Astrocyte (in vitro differentiated cells and primary cell): ENCODE data around the gene NFATC4. TPM values are rescaled to one million over a fixed set of nuclear protein-coding genes. Genes with fewer than 3 reads are reported as not detected.

Experiments used
- DNase-seq: peaks from one replicate; pipeline ENCODE4 v3.0.0-alpha.2; 2010; ENCODE audit warnings: low read depth
- FAIRE-seq: peaks from 2 replicates; lab custom pipeline; 2011; peaks lifted over from hg19 to GRCh38; lab: Jason Lieb, UNC
- H2AFZ ChIP-seq: 2 replicates; pipeline ENCODE4 v1.6.0; 2012; ENCODE audit warnings: low read depth, low read length, inconsistent platforms
- H3K27ac ChIP-seq: 2 replicates; pipeline ENCODE4 v1.5.1; 2011; ENCODE audit warnings: low read depth, low read length, inconsistent platforms
- H3K27me3 ChIP-seq: 2 replicates; pipeline ENCODE4 v1.6.0; 2011; ENCODE audit warnings: low read length, inconsistent platforms; ENCODE audit not compliant: insufficient read depth
- H3K36me3 ChIP-seq: 2 replicates; pipeline ENCODE4 v1.5.1; 2011; ENCODE audit warnings: low read length, inconsistent platforms; ENCODE audit not compliant: insufficient read depth
- H3K4me1 ChIP-seq: 2 replicates; pipeline ENCODE4 v1.5.1; 2011; ENCODE audit warnings: low read length, inconsistent platforms; ENCODE audit not compliant: insufficient read depth
- H3K4me2 ChIP-seq: 2 replicates; pipeline ENCODE4 v1.6.0; 2012; ENCODE audit warnings: low read length, inconsistent platforms
- H3K4me3 ChIP-seq: 2 replicates; pipeline ENCODE4 v1.5.1; 2011; ENCODE audit warnings: low read depth, mild to moderate bottlenecking, low read length, inconsistent platforms; ENCODE audit not compliant: insufficient read depth
- H3K79me2 ChIP-seq: 2 replicates; pipeline ENCODE4 v1.6.0; 2012; ENCODE audit warnings: mild to moderate bottlenecking, low read length, inconsistent platforms; ENCODE audit not compliant: insufficient read depth
- H3K9ac ChIP-seq: 2 replicates; pipeline ENCODE4 v1.6.0; 2012; ENCODE audit warnings: mild to moderate bottlenecking, low read length, inconsistent platforms
- H3K9me3 ChIP-seq: 2 replicates; pipeline ENCODE4 v1.5.1; 2012; ENCODE audit warnings: low read depth, mild to moderate bottlenecking, low read length, inconsistent platforms; ENCODE audit not compliant: insufficient read depth
- H4K20me1 ChIP-seq: 2 replicates; pipeline ENCODE4 v1.6.0; 2012; ENCODE audit warnings: low read length, inconsistent platforms; ENCODE audit not compliant: insufficient read depth
- H3K27ac Mint-ChIP-seq: one replicate; pipeline ENCODE4 v1.8.0; 2021; ENCODE audit warnings: mild to moderate bottlenecking, mixed read lengths; ENCODE audit not compliant: unreplicated experiment
- H3K27me3 Mint-ChIP-seq: one replicate; pipeline ENCODE4 v1.8.0; 2021; ENCODE audit warnings: low read depth, mixed read lengths; ENCODE audit not compliant: unreplicated experiment
- H3K36me3 Mint-ChIP-seq: one replicate; pipeline ENCODE4 v1.8.0; 2021; ENCODE audit warnings: low read depth, mixed read lengths; ENCODE audit not compliant: unreplicated experiment
- H3K4me1 Mint-ChIP-seq: one replicate; pipeline ENCODE4 v1.8.0; 2021; ENCODE audit warnings: low read depth, mixed read lengths; ENCODE audit not compliant: unreplicated experiment
- H3K4me3 Mint-ChIP-seq: one replicate; pipeline ENCODE4 v1.8.0; 2021; ENCODE audit warnings: mild to moderate bottlenecking, moderate library complexity, mixed read lengths; ENCODE audit not compliant: unreplicated experiment
- H3K9me3 Mint-ChIP-seq: one replicate; pipeline ENCODE4 v1.8.0; 2021; ENCODE audit warnings: mild to moderate bottlenecking, mixed read lengths; ENCODE audit not compliant: unreplicated experiment
- CTCF ChIP-seq: IDR thresholded peaks from 2 replicates; pipeline ENCODE4 v1.5.1; 2011; ENCODE audit warnings: low read depth, mild to moderate bottlenecking, inconsistent platforms, low read length, moderate library complexity; ENCODE audit not compliant: insufficient read depth
- EZH2 ChIP-seq: IDR thresholded peaks from 2 replicates; pipeline ENCODE4 v1.6.1; 2012; ENCODE audit warnings: mild to moderate bottlenecking, low read length, inconsistent platforms; ENCODE audit not compliant: insufficient read depth
- total RNA-seq: library from RNA; stranded (reverse); gene quantifications from 2 replicates; pipeline ENCODE4 v1.2.1, GENCODE V29; 2021

NFATC4 gene
- total RNA-seq, 1 donor from 2014 or later: 61.9 TPM

- H3K36me3 ChIP-seq: peaks cover 8% of the 10 kb centered on the region
- peak overlapping the region; percentile 84 for H3K4me3 ChIP-seq
- Mint-ChIP-seq H3K27me3 (no peaks in the 10 kb centered on the region), H3K4me3 (peak overlapping the region; percentile 87), H3K27ac (peak overlapping the region; percentile 72), H3K36me3 (peaks cover 13% of the 10 kb centered on the region), H3K4me1 (peaks cover 21% of the 10 kb centered on the region), H3K9me3 (no peaks in the 10 kb centered on the region)
- H3K9me3 ChIP-seq: no peaks in the 10 kb centered on the region
- H3K27me3 ChIP-seq: no peaks in the 10 kb centered on the region
- peaks cover 21% of the 10 kb centered on the region for H3K4me1 ChIP-seq
- H2AFZ ChIP-seq: peak overlapping the region; percentile 65
- H4K20me1 ChIP-seq: peaks cover 15% of the 10 kb centered on the region
- TF ChIP-seq CTCF (no peak), EZH2 (no peak)
- peak; percentile 57 for DNase-seq
- H3K9ac ChIP-seq: peak overlapping the region; percentile 97
- peak overlapping the region; percentile 74 for H3K27ac ChIP-seq
- peak overlapping the region; percentile 100 for H3K4me2 ChIP-seq
- no peak for FAIRE-seq
- H3K79me2 ChIP-seq: no peaks in the 10 kb centered on the region
These were observed 723 bp downstream of the NFATC4 start for GRCh38 chr14:24368562-24369252.

- Histone ChIP-seq H3K9ac (peak overlapping the region; percentile 97), H3K4me2 (peak overlapping the region; percentile 100), H2AFZ (no peak overlapping the region), H3K79me2 (no peaks in the 10 kb centered on the region), H3K9me3 (no peaks in the 10 kb centered on the region), H4K20me1 (peaks cover 18% of the 10 kb centered on the region), H3K36me3 (peaks cover 8% of the 10 kb centered on the region), H3K4me3 (peak overlapping the region; percentile 84), H3K4me1 (peaks cover 21% of the 10 kb centered on the region), H3K27me3 (no peaks in the 10 kb centered on the region), H3K27ac (no peak overlapping the region)
- H3K27me3 Mint-ChIP-seq: no peaks in the 10 kb centered on the region
- TF ChIP-seq EZH2 (no peak), CTCF (no peak)
- no peaks in the 10 kb centered on the region for H3K9me3 Mint-ChIP-seq
- H3K4me3 Mint-ChIP-seq: peak overlapping the region; percentile 85
- peaks cover 18% of the 10 kb centered on the region for H3K36me3 Mint-ChIP-seq
- no peak for FAIRE-seq
- peaks cover 21% of the 10 kb centered on the region for H3K4me1 Mint-ChIP-seq
- DNase-seq: no peak
- peak overlapping the region; percentile 72 for H3K27ac Mint-ChIP-seq
These were observed 1.5 kb downstream of the NFATC4 start for GRCh38 chr14:24369463-24369862.
